Gastroesophageal sphincter (tissue), 4 donors: Measurements from ENCODE around the gene PEPD. TPM values are rescaled to one million over a fixed set of nuclear protein-coding genes. Genes with fewer than 3 reads are reported as not detected.

Experiments used
- ATAC-seq: fragments of 150-250 bp; one replicate; pipeline ENCODE4 v1.9.1; 2016; ENCODE audit warnings: mild to moderate bottlenecking, moderate library complexity
- H3K27ac ChIP-seq, 4 donors: fragments of 200-600 bp; sonication (generic) in 3 of 4; 1 replicate in 3 of 4; 2 replicates in 1 of 4; pipeline ENCODE4 v1.5.1; 2016 to 2019
- H3K27me3 ChIP-seq: fragments of 200-600 bp; sonication (generic); one replicate; pipeline ENCODE4 v1.5.1; 2019
- H3K36me3 ChIP-seq, 2 donors: fragments of 200-600 bp; sonication (generic); one replicate each; pipeline ENCODE4 v1.5.1; 2019; ENCODE audit warnings: control low read depth in 1 of 2
- H3K4me1 ChIP-seq, 3 donors: fragments of 200-600 bp; sonication (generic); 1 replicate in 2 of 3; 2 replicates in 1 of 3; pipeline ENCODE4 v1.5.1; 2016 to 2019; ENCODE audit warnings: control low read depth in 2 of 3
- H3K4me3 ChIP-seq, 2 donors: fragments of 200-600 bp; sonication (generic); one replicate each; pipeline ENCODE4 v1.5.1; 2019; ENCODE audit warnings: mild to moderate bottlenecking in 1 of 2, moderate library complexity in 1 of 2
- H3K9me3 ChIP-seq, 3 donors: fragments of 200-600 bp; sonication (generic); one replicate each; pipeline ENCODE4 v1.5.1; 2017 to 2019; ENCODE audit warnings: control low read depth in 2 of 3
- EP300 ChIP-seq: sonication (generic); formaldehyde crosslinking; IDR thresholded peaks from one replicate; pipeline ENCODE4 v1.6.1; 2017; ENCODE audit warnings: antibody characterized with exemption, mild to moderate bottlenecking
- POLR2A ChIP-seq, 2 donors: fragments of 450-650 bp; IDR thresholded peaks; one replicate each; pipeline ENCODE4 v1.6.1; 2017; ENCODE audit warnings: antibody characterized with exemption in 2 of 2, mild to moderate bottlenecking in 2 of 2, moderate library complexity in 1 of 2
- POLR2AphosphoS5 ChIP-seq: sonication (generic); formaldehyde crosslinking; IDR thresholded peaks from one replicate; pipeline ENCODE4 v1.6.1; 2017; ENCODE audit warnings: antibody characterized with exemption
- WGBS, 2 donors: methylation state at CpG; one replicate each; pipeline ENCODE4 v1.1.5; 2018; ENCODE audit warnings: low coverage in 1 of 2; 5-methylcytosine and 5-hydroxymethylcytosine counted together
- total RNA-seq, 4 donors: library from RNA; depleted of rRNA; stranded (reverse); fragments of >200 nt; gene quantifications; one replicate each; pipeline ENCODE4 v1.1.0, GENCODE V29; 2016
- TF ChIP-seq, protein P1 (sequence below), 4 experiments: fragments of 200-600 bp in 2 of 4; fragments of 450-650 bp in 2 of 4; sonication (generic) in 1 of 4; IDR thresholded peaks; one replicate each; pipeline ENCODE4 v1.5.1; 2017 to 2019; ENCODE audit warnings: antibody characterized with exemption in 4 of 4, mild to moderate bottlenecking in 2 of 4, moderate library complexity in 2 of 4

Gene PEPD
- total RNA-seq, 4 donors from 2014 or later: 61.3 to 77.7 (median 69.6) TPM

- Histone ChIP-seq H3K27ac (no peak overlapping the region), H3K9me3 (no peaks in the 10 kb centered on the region), H3K36me3 (peaks cover 0 to 22% of the 10 kb centered on the region in 2 donors), H3K4me1 (peaks cover 0 to 5% (median 0%) of the 10 kb centered on the region in 3 donors), H3K4me3 (no peak overlapping the region), H3K27me3 (no peaks in the 10 kb centered on the region)
- 73% methylated on average over 8 of the region's 27 CpGs; no CpG with 5 or more reads in 1 of the 2 donors for WGBS, 2 donors
- peak; percentile 52 for ATAC-seq
- no peak for TF ChIP-seq EP300
- TF ChIP-seq, protein P1, sequence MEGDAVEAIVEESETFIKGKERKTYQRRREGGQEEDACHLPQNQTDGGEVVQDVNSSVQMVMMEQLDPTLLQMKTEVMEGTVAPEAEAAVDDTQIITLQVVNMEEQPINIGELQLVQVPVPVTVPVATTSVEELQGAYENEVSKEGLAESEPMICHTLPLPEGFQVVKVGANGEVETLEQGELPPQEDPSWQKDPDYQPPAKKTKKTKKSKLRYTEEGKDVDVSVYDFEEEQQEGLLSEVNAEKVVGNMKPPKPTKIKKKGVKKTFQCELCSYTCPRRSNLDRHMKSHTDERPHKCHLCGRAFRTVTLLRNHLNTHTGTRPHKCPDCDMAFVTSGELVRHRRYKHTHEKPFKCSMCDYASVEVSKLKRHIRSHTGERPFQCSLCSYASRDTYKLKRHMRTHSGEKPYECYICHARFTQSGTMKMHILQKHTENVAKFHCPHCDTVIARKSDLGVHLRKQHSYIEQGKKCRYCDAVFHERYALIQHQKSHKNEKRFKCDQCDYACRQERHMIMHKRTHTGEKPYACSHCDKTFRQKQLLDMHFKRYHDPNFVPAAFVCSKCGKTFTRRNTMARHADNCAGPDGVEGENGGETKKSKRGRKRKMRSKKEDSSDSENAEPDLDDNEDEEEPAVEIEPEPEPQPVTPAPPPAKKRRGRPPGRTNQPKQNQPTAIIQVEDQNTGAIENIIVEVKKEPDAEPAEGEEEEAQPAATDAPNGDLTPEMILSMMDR (IDR thresholded peaks at IDR 0.05): peak in 3 of 4 experiments; percentile 46 to 70 (median 50)
Measured at GRCh38 chr19:33416307-33417215, 105.0 kb downstream of the PEPD start.

DNA sequence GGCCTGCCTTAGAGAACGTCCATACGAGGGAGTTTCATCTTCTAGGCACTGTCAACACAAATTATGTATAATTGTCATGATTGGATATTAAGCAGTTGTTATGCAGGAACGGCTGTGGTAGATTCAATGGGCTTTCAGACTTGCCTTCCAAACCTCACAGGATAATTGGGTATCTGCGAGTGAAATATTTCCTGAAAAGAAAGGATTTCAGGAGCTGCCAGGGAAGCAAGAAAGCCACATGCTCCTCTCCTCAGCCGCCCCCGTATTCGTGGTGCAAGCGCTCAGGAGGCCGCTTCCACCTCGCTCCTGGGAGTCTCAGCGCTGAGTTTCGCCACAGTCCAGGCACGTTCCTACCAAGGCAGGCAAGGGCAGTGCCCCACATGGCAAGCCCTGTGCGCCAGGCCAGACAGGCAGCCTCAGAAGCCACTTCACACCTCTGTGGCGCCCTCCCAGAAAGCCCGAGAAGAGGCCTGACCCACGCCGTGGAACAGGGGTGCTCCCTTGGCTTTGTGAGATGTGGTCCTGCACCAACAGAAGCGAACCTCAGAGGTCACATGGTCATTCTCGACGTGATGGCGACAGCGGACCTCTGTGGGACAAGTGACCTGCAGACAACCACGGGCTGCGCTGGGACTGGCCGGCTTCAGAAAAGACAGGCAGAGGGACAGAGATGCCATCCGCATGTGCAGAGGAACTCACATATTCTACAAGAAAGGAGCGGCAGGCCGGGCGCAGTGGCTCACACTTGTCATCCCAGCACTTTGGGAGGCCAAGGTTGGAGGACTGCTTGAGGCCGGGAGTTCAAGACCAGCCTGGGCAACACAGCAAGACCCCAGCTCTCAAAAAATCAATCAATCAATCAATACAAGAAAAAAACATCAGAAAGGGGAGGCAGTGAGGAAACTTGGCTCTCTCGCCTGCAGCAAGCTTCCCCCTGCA, 106.7 kb downstream of the PEPD start:
- no peak overlapping the region for H3K4me3 ChIP-seq
- no peak for ATAC-seq
- no peak for TF ChIP-seq POLR2A (IDR thresholded peaks at IDR 0.05)
- no peak for TF ChIP-seq EP300
- TF ChIP-seq POLR2AphosphoS5: no peak
- TF ChIP-seq, protein P1 (IDR thresholded peaks at IDR 0.05): no peak
- 84 to 94% methylated on average over 12 to 13 of the region's 32 CpGs for WGBS, 2 donors
- no peaks in the 10 kb centered on the region for H3K9me3 ChIP-seq
- no peaks in the 10 kb centered on the region for H3K27me3 ChIP-seq
- H3K4me1 ChIP-seq: peaks cover 0 to 5% (median 0%) of the 10 kb centered on the region in 3 donors
- peaks cover 0 to 39% of the 10 kb centered on the region in 2 donors for H3K36me3 ChIP-seq
- H3K27ac ChIP-seq: no peak overlapping the region

DNA sequence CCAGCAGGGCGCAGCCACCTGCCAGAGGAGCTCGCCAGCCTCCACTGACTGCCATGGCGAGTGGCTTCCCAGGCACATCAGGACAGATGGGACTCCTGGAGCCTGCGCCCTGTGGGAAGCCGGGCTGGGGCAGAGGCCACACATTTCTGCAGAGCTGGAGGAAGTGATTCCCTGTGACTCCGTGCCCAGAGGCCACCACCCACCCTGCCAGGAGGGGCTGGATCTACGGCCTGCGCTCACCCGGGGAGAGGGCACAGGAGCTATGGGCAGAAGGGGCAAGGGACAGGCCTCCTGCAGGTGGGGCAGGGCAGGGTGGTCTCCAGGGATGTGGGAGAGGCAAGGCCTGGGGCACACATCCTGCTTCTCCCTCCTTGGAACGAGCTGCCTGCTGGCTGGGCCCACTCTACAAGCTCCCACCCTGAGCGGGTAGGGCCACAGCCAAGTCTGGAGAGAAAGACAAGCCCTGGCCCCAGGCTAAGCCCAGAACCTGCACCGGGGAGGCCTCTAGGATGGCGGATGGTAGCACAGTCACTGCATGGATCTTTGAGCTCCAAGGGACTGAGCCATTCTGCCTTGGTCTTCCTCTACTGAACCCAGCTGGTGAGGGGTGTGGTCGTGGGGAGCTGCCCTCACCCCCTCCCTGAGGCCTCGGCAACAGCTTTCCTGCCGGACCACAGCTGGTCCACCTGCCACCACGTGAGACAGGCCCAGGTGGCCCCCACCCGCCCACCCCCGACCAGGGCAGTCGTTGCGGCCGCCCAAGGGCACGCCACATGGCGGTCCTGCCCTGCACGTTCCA, 107.5 kb downstream of the PEPD start:
- H3K27me3 ChIP-seq: no peaks in the 10 kb centered on the region
- WGBS, 2 donors: 80% methylated on average over 1 of the region's 25 CpGs; no CpG with 5 or more reads in 1 of the 2 donors
- no peak overlapping the region for H3K27ac ChIP-seq
- TF ChIP-seq POLR2A (IDR thresholded peaks at IDR 0.05) (no peak), EP300 (no peak), POLR2AphosphoS5 (no peak)
- TF ChIP-seq, protein P1 (IDR thresholded peaks at IDR 0.05): no peak
- no peaks in the 10 kb centered on the region for H3K9me3 ChIP-seq
- peaks cover 0 to 42% of the 10 kb centered on the region in 2 donors for H3K36me3 ChIP-seq
- peaks cover 0 to 5% (median 0%) of the 10 kb centered on the region in 3 donors for H3K4me1 ChIP-seq
- H3K4me3 ChIP-seq: no peak overlapping the region
- ATAC-seq: no peak

DNA sequence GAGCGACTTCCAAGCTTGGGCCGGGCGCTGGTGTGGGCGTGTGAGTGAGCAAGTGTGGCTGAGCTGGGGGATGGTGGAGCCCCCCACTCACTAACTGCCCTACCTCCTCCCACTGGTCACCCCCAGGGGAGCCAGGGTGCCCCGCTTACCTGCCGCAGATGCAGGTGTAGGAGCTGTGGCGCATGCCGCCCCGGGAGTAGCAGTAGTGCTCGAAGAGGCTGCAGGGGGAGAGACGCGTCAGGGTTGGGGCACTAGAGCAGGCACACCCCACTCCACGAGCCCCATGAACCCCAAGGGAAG, 108.2 kb downstream of the PEPD start:
- no CpG with 5 or more reads among the region's 13 CpGs for whole genome bisulfite sequencing, 2 donors
- Histone ChIP-seq H3K36me3 (peaks cover 0 to 48% of the 10 kb centered on the region in 2 donors), H3K27me3 (no peaks in the 10 kb centered on the region), H3K4me1 (peaks cover 0 to 5% (median 0%) of the 10 kb centered on the region in 3 donors), H3K9me3 (no peaks in the 10 kb centered on the region), H3K27ac (no peak overlapping the region), H3K4me3 (no peak overlapping the region)
- no peak for TF ChIP-seq POLR2AphosphoS5
- no peak for TF ChIP-seq POLR2A (IDR thresholded peaks at IDR 0.05)
- no peak for TF ChIP-seq EP300
- TF ChIP-seq, protein P1 (IDR thresholded peaks at IDR 0.05): no peak
- no peak for ATAC-seq
